Measurements from ENCODE around the gene STUM. TPM values are rescaled to one million over a fixed set of nuclear protein-coding genes. Genes with fewer than 3 reads are reported as not detected.

The STUM gene
- total and polyA plus RNA-seq, 2 of the 8 experiments (the other 6 are each of a cell fraction or from before 2014, with no cell fraction given) = 0.76 to 1.2 TPM

DNA sequence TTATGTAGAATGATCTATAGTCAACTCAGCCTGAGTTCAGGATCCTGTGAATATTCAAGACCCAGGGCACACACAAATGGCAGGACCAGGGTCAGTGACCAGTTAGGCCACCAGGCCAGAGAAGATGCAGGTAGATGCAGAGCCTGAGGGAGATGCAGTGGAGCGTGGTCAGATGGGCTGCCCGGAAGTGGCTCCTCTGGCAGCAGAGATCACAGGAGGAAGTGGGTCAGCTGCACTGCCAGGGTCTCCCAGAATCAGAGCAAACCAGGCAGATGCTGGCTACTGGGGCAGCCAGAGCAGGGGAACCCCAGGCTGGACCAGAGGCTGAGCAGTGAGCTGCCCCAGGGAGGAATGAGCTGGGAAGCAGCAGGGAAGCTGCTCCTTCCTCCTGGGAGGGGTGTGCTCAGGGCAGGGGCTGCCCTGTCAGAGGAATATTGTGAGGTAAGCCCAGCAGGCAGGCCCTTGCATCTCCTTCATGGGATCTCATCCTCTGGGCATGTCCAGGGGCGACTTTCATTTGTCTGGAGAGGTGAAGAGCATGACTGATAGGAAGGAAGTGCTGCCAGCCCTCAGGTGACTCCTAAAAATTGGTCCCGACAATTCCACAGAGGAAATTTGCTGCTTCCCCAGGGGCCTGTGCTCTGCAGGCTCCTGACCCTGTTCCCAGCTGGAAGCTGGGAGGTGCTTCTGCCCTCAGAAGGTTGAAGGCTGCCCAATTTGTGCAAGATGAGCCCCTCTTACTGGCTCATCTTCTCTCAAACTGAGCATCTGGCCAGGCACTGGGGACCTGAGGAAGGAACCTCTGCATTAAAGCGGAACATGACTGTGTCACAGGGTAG is 49.3 kb downstream of the STUM start (continued):
- no peak for TF ChIP-seq JUND (IDR thresholded peaks at IDR 0.05; ENCODE audit: low read length)
- no peak for TF ChIP-seq KDM4A (IDR thresholded peaks at IDR 0.05; ENCODE audit: low read depth, low read length, severe bottlenecking)
- TF ChIP-seq EP300 (IDR thresholded peaks at IDR 0.05; ENCODE audit: borderline replicate concordance in 1 of 2, low read depth in 2 of 2, low read length in 2 of 2) = no peak

Data from H1 (cell line).